Activated naive CD4-positive, alpha-beta T cell (primary cell): ENCODE measurements around the gene PSD2.

ENCODE experiments used
- DNase-seq, 4 experiments: peaks; one replicate each; lab custom pipeline; 2025; lab: John Stamatoyannopoulos, UW

Gene PSD2

DNA sequence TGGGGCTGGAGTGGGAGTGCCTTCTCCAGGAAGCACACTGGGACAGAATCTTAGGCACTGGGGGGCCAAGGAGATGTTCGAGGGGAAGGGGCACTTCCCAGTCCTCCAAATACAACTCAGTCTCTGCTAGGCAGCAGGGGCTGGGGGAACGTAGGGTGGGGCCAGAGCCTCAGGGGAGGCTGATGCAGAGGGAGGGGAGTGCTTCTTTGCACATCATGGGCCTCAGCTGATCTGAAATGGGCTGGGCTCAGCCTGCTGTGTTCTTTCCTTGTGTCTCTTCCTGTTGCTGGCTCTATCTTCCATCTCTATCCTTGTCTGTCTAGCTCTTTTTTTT, 15.6 kb downstream of the PSD2 start:
- DNase-seq, result no peak

DNA sequence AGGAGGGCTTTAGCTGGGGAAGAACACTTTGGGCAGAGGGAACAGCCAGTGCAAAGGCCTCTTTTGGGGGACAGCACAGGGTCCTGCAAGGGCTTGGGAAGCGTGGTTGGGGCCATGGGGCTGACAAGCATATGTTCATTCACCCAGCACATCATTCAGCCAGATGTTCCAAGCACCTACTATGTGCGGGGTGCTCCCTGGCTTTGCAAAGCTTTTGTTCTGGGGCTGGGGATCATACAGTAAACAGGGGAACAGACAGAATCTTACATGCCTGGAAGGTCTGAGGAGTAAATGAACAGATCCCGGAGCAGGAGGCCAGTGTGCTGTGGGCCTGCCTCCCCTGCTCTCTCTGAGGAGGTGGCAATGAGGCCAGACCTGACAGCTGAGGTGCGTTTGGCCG, 16.7 kb downstream of the PSD2 start:
- DNase-seq, result no peak

DNA sequence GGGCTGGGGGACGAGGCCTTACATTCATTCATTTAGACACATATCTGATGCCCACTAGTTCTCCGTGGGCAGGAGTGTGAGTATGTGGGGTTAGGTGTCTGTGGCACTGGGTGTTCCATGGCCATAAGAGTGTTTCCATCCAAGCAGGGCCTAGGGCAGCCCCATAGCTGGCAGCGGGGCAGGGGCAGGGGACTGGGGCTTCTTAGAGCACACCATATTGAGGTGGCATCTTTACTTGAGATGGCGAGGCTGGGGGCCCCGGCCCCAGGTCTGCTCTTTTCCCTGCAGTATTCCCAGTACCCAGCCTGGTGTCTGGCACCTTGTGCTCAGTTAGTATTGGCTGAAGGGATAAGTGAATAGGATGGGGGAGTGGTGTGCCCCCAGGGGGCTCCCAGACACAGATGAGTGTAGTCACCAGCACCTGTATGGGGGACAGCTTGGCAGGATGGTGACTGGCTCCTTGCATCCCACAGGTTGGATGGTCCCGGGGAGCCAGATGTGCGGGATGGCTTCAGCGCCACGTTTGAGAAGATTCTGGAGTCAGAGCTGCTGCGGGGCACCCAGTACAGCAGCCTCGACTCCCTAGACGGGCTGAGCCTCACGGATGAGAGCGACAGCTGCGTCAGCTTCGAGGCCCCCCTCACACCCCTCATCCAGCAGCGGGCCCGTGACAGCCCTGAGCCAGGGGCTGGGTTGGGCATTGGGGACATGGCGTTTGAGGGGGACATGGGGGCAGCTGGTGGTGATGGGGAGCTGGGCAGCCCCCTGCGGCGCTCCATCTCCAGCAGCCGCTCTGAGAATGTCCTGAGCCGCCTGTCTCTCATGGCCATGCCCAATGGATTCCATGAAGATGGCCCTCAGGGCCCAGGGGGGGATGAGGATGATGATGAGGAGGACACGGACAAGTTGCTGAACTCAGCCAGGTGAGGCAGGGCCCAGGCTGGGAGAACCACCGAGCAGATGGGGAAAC, 17.5 kb downstream of the PSD2 start:
- no peak for DNase-seq

DNA sequence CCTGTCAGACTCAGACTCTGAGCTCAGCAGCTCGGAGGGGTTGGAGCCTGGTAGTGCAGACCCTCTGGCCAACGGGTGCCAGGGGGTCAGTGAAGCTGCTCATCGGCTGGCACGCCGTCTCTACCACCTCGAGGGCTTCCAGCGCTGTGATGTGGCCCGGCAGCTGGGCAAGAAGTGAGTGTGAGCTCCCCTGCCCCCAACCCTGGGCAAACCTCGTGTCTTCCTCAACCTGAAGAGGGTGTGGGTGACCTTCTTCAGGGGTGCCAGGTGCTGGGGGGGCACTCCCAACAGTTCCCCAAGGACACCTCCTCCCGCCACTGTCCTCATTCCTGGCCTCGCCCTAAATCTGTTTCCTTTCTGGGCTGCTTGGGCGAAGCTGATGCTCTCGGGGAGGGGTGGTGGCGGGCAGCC, 18.6 kb downstream of the PSD2 start:
- DNase-seq, result no peak

DNA sequence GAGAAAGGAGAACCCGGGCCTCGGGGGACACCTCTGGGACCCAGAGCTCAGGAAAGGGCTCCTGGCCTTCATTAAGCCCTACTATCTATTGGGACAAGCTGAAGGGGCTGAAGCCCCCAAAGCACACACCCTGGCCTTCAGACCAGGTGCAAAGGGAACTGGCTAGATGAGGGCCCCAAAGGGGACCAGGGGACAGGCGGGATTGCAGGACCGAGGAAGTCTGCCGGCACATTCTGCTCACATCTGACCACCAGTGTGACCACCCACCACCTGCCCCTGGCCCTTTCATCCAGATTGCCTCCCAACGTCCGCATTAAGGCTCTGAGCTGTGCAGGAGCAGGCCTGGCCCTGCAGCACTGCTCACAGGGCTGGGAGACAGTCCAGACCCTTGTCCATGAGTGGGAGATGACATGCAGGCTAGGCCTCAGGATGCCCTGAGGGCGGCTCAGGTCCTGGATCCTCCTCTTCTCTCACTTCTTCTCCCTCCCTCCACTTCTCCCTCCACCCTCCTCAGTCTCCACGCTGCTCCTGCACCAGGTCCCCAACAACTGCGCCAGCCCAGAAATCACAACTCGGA, 19.2 kb downstream of the PSD2 start:
- no peak for DNase-seq

DNA sequence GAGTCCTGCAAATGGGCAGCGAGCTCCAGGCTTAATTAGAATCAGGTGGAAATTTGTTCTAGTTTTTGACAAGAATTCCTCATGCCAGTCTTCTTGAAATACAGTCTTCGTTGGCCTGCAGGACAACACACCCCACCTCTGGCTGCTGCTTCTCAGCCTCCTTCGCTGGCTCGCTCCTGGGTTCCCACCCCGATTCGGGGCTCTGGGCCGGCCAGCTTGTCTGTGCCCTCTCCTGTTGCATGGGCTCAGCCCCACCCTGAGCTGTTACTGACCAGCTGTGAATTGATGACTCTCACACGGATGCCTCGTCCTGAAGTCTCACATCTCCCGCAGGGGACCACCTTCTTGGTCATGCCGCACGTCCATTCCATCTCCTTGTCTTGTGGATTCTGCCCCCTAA, 21.0 kb downstream of the PSD2 start:
- DNase-seq, result no peak

DNA sequence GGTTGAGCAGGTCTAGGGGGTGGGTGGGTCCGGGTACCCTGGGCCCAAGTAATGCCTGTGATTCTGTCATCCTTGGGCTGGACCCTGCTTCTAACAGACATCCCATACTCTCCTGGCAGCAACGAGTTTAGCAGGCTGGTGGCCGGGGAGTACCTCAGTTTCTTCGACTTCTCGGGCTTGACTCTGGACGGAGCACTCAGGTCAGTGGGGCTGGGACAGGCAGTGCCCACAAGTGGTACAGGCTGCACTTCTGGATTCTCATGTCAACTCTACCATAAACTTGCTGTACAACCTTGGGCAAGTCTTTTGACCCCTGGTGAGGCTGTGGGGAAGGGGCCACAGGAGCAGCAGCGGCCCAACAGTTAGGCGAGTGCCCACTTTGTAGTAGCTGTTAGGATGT, 21.8 kb downstream of the PSD2 start:
- no peak for DNase-seq

DNA sequence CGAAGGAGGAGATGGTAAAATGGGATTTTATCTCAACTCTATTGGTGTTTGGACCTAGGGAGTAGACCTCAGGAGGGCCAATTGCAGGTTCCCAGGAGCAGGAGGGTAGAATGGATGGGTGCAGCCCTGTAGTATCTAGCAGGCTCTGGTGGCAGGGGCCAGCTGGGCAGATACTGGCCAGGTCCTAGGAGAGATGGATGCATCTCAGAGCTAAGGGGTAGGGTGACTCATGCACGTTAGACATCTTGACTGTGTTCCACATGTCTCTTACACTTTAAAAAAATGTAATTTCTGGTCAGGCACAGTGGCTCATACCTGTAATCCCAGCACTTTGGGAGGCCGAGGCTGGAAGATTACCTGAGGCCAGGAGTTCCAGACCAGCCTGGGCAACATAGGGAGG, 22.4 kb downstream of the PSD2 start:
- no peak for DNase-seq

DNA sequence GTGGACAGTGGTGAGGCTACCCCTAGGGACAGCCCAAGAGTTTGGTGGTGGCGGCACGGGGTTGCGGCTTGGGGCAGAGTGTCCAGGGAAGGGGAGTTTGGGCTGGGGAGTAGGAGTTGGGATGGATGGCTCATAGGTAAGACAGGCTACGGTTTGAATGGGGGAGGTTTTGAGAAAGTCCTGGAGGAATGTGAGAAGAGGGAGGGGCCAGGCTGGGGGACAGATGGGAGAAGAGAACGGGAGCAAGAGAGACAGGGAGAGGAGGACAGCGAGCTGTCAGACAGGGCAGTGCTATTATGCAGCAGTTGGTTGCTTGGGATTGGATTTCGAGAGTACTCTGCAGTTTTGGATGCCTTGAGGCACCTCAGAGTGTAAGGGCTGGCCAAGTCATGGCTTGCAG, 24.5 kb downstream of the PSD2 start:
- DNase-seq, result no peak

DNA sequence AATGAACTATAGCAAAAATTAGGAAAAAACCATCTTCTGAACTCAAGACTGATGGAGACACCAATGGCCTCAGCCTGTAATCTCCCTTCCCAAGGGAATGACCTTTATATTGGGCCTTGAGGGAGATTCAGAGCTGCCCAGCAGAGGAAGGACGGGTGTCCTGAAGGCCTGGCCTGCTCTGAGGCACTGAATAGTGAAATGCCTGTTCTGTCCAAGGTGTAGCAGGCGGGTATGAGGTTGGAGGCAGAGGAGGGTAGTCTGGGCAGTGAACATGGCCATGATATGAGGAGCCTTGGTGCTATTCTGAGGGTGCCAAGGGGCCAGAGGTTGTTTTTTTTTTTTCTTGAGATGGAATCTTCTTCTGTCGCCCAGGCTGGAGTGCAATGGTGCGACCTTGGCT, 25.0 kb downstream of the PSD2 start:
- DNase-seq, result no peak

DNA sequence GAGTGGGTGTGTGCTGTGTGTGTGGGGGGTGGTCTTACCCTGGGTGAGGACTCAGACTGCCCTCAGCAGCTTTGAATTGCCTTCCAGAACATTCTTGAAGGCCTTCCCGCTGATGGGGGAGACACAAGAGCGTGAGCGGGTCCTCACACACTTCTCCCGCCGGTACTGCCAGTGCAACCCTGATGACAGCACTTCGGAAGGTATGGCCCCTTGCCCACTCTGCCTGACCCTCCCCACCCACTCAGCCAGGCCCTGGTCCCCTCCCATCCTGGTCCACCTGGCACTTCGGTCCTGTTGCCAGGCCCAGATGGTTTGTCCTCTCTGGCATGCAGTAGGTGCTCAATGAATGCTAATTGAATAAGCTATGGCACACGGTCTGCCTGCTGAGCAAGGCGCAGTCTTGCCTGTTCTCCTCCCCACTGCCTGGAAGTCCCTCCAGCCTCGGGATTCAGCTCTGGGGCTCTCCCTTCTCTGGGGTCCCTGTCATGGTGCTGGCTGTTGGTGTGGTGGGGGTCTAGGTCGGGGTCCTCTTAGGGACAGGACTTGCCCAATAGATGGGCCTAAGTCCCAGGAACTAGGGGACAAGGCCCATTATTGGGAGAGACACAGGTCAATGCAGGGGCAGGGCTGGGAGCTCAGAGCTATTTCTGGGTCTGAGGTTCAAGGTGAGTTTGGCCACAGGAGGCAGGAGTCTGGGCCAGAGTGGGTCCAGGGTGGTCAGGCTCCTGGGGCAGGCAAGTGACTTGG, 26.4 kb downstream of the PSD2 start:
- no peak for DNase-seq

DNA sequence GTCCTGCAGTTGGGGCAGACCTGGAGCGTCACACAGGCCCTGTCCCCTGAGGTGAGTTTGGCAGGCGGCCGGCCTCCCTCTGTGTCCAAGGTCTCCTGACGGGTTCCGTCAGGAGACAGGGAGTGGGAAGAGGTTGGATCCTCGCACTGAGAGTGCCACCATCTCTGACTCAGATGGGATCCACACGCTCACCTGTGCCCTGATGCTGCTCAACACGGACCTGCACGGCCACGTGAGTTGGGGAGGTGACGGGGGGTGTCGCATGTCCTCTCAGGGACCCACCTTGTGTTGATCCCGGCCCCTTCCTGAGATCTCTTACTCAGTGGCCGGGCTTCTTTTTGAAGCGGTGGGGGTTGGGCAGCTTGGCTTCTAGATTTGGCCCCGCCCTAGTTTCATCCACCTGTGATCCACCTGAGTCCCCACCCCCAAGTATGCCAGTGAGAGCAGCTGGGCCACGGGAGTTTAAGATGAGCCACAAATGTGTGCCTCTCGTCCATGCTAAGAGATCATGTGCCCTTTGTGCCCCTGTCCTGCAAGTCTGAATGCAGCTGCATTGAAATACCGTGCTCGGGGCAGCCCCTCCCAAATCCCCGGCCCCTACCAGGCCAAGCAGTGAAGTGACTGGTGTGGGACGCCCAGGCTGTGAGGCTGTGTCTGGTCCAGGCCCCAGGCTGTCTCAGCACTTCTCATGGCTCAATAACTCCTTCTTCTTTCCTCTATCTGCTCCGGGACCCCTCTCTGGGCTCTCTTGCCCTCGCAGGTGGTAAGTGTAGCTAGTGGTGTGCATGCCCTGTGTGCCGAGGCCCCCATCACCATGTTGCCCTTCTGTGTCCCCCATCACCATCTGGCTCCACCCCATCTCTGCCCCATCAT, 27.2 kb downstream of the PSD2 start:
- DNase-seq, result no peak

DNA sequence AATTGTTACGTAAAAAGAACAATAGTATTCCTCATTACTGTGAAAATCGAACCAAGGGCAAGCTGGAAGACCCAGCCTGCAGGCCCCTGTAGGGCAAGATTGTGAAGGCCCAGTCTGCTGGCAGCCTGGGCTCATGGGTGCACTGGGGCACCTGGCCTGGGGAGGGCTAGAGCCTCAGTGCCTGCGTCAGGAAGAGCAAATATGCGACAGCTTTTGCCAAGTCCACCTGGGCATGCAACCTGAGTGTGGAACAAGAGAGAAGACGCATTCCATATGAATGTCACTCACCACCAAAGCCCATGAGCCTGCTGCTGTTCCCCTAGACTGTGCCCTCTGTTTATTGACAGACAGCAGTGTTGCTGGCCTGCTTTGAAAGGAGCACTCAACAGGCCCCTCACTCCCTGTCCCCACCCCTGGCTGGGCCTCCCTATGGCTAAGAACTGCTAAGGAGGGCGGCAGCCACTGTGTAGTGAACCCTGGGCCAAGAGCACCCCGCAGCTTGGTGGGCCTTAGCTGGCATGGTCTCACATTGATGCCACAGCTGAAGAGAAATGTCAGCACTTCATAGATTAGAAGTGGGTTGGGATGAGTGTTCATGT, 28.2 kb downstream of the PSD2 start:
- DNase-seq, result no peak

DNA sequence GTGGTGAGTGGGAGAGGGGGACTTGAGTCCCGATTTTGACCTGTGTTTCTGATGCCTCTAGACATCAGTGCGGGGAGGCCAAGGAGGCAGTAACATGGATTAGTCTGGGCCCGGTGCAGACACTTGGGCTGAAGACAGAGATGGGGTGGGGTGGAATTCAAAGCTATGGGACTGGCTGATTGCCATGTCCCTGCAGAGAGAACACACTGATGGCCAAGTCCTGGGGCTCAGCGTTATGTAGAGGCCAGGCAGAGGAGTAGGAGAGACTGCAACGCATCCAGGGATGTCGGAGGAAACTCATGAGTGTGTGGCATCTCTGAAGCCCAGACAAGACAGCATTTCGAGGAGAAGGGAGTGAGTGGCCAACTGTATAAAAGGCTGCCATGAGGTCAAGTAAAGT, 30.1 kb downstream of the PSD2 start:
- DNase-seq, result no peak

DNA sequence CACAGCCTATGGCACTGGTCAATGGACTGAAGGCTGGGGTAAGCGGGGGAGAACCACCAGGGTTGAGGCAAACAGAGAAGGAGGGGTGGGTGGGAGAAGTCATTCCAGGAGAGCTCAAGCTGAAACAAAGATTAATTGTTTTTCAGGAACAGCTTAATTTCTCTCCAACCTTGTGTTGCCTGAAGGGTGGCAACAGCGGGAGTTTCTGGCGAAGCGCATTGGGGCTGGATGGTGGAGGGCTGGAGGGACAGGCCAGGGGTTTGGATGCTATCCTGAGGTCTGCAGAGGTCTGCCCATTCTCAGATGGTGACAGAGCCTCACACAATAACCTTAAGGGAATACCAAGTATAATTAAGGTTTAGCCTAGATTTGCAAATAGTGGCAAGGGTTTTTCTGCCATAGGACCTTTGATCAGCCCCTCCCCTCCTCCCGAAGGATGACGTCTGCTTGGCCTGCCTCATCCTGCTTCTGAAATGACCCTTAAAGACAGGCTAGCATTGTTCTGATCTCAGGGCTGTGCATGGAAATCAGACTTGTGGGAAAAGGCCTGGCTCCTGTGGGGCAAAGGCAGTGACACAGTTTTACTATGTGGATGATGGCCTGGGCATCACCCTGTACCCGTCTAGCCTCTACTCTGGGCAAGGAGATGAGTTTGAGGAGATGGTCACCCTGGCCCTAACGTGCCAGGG, 32.7 kb downstream of the PSD2 start:
- no peak for DNase-seq

DNA sequence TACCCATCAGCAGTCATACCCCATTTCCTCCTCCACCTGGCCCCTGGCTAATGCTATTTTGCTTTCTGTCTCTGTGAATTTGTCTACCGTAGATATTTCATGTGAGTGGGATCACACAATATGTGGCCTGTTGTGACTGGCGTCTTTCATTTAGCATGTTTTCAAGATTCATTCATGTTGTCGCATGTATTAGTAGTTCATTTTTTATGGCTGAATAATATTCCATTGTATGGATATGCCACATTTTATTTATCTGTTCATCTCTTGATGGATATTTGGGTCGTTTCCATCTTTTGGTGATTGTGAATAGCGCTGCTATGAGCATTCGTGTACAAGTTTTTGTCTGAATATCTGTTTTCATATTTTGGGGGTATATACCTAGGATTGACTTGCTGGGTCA, 33.9 kb downstream of the PSD2 start:
- no peak for DNase-seq

DNA sequence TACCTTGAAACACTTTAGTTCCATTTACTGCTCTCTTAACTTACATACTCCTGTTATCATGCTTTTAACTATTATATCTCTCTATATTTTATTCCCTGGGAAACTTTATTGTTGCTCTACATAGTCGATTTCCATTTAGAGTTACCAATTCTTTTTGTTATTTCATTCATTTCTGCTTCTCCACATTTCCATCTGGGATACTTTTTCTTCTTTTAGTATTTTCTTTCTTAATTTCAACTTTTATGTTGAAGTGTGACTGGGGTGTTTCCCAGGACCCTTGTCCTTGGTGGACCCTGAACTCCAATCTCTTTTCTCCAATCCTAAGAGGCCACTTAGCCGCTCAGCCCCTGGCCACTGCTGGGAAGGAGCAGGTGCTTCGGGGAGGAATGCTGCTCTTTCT, 36.0 kb downstream of the PSD2 start:
- DNase-seq, result no peak

DNA sequence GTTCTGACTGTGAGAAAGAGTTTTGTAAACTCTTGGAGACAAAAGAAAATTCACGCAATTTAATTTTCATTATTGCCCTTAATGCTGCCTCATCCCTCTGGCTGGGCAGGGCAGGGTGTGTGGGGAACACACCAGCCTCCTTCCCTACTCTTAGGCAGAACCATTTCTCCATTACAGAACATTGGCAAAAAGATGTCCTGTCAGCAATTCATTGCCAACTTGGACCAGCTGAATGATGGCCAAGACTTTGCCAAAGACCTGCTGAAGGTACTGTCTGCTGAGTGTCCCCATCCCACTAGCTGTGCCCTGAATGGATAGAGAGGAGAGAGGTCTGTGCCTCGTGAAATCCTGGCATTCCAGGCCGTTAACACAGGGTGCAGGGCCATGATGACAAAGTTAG, 37.9 kb downstream of the PSD2 start:
- DNase-seq, result no peak

DNA sequence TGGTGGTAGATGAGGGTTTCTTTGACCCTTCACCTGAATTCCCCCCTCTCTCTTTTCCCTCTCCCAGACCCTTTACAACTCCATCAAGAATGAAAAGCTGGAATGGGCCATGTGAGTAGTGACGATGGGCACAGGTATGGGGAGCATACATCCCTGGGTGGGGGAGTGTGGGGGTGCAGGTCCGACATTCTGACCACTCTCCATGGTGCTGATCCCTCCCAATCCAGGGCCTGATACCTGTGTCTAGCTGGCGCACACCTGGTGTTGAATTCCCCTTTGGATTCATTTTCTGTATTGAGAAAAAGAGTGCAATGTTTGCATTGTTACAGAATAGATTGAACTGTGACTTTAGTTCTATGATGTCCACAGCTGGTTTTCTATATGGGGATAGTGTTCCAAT, 40.0 kb downstream of the PSD2 start:
- no peak for DNase-seq

DNA sequence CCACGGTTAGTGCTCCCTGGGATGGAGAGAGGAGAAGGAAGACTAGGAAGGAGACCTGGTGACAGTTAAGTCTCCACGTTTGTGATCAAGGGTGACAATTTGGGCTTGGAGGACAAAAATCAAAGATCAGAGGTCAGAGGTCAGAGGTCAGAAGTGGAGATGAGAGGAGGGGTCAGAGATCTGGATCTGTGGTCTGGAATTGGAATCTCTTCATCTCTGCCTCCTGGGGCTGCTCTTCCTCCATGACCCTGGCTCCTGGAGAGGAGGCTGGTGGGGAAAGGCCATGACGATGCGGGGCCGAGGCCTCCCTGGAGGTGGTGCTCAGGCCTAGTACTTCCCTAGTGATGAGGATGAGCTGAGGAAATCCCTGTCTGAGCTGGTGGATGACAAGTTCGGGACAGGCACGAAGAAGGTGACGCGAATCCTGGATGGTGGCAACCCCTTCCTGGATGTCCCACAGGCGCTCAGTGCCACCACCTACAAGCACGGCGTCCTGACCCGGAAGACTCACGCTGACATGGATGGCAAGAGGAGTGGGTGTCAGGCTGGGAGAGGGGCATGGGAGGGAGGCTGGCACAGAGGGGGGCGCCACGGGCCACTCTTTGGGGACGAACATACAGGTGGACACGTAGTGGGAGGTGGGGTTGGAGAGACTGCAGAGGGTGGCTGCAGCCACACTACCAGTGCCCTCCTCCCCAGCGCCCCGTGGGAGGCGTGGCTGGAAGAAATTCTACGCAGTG, 41.0 kb downstream of the PSD2 start:
- DNase-seq, result no peak
